Motor neuron (in vitro differentiated cells): Measurements from ENCODE around the gene MRPL11. TPM values are rescaled to one million over a fixed set of nuclear protein-coding genes. Genes with fewer than 3 reads are reported as not detected.
"Not testable (repeated sequence)": the region's sequence is repeated elsewhere in the genome, so short reads cannot be mapped to it uniquely, and the experiment has no call there.

ENCODE experiments used
- ATAC-seq, 8 experiments: fragments of 200-7000 bp; cut with Tn5 transposase; replicated peaks in 6 of 8; 2 replicates each; pipeline ENCODE4 v1.8.0; 2021; ENCODE audit warnings: mild to moderate bottlenecking in 8 of 8, moderate library complexity in 8 of 8
- H3K27ac ChIP-seq, 2 donors: fragments of 250-450 bp; sonication (Bioruptor Pico); 2 replicates each; pipeline ENCODE4 v1.9.0; 2021; ENCODE audit warnings: antibody characterized with exemption in 2 of 2, mild to moderate bottlenecking in 2 of 2, moderate library complexity in 1 of 2
- H3K4me1 ChIP-seq, 2 donors: fragments of 250-450 bp; sonication (Bioruptor Pico); replicated peaks in 1 of 2; 2 replicates each; pipeline ENCODE4 v1.6.1; 2021; ENCODE audit warnings: antibody characterized with exemption in 2 of 2, mild to moderate bottlenecking in 2 of 2, moderate library complexity in 1 of 2
- H3K4me3 ChIP-seq, 5 donors: fragments of 250-450 bp; sonication (Bioruptor Pico); 2 replicates each; pipeline ENCODE4 v1.9.0; 2021; ENCODE audit warnings: antibody characterized with exemption in 5 of 5, mild to moderate bottlenecking in 5 of 5, moderate library complexity in 4 of 5
- WGBS, 10 experiments: fragments of 450-650 bp; shearing (Covaris generic); methylation state at CpG; one replicate each; pipeline ENCODE4 v1.0.0; 2022; 5-methylcytosine and 5-hydroxymethylcytosine counted together
- in situ Hi-C, 9 experiments: fragments of 400-800 bp; cut with MboI; loops; one replicate each; pipeline ENCODE4 v1.15.0; 2021; ENCODE audit warnings: low sequenced_read_pairs in 9 of 9, low pct_unique_long_range_greater_than_20kb in 2 of 9; ENCODE audit not compliant: unreplicated experiment in 9 of 9
- total RNA-seq, 8 experiments: library from RNA; unstranded; fragments of 300-600 nt; gene quantifications; 2 replicates each; pipeline versions ENCODE4 v1.2.3 to v1.2.4, GENCODE V29; 2022

The MRPL11 gene
- total RNA-seq, 8 experiments from 2014 or later: 19.5 to 66.0 (median 25.3) TPM

DNA sequence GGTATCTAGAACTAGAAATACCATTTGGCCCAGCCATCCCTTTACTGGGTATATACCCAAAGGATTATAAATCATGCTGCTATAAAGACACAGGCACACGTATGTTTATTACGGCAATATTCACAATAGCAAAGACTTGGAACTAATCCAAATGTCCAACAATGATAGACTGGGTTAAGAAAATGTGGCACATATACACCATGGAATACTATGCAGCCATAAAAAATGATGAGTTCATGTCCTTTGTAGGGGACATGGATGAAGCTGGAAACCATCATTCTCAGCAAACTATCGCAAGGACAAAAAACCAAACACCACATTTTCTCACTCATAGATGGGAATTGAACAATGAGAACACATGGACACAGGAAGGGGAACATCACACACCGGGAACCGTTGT, 25.5 kb upstream of the MRPL11 start:
- ATAC-seq, in situ Hi-C loops, H3K4me3 ChIP-seq, H3K27ac ChIP-seq: not testable (repeated sequence)
- peaks cover 10 to 13% of the 10 kb centered on the region in 2 donors for H3K4me1 ChIP-seq
- WGBS, 10 experiments: 80 to 100% (median 100%) methylated on average over 1 to 2 of the region's 5 CpGs; no CpG with 5 or more reads in 2 of the 10 experiments

DNA sequence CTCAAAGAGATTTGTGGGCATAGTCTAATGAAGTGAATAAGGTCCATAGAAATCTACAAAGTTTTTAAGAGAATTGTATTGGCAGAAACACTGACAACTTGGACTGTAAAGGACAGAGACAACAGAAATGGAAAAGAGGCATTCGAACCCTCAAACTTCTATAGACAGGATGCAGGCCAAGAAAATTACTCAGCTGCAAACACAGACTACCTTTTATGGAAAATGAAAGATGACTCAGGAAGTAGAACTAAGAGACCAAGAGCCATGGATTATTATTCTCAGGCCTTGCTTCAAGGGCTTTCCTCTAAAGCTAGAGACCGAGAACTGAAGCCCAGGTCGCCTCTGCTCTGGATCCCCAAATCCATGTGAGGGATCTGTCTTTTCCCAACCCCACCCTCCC, 24.3 kb upstream of the MRPL11 start:
- 74 to 100% (median 84%) methylated on average over 1 to 3 of the region's 3 CpGs; no CpG with 5 or more reads in 2 of the 10 experiments for WGBS, 10 experiments
- ATAC-seq: no peak
- no peak overlapping the region for H3K4me3 ChIP-seq
- in situ Hi-C loops: no loop called here
- peaks cover 4 to 5% of the 10 kb centered on the region in 2 donors for H3K4me1 ChIP-seq
- H3K27ac ChIP-seq: no peak overlapping the region

DNA sequence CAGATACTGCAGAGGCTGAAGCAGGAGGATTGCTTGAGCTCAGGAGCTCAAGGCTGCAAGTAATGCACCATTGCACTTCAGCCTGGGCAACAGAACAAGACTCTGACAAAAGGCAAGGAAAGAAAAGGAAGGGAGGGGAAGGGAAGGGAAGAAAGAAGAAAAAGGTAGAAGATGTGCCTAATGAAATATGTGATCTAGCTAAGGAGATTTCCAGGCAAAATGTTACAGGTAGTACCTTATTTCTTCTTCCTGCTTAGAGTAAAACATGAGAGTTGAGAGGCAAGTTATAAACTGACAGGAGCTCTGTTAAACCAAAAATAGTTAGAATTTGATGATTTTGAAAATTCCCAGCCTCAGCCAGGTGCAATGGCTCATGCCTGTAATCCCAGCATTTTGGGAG, 23.4 kb upstream of the MRPL11 start:
- Histone ChIP-seq H3K4me1 (no peaks in the 10 kb centered on the region), H3K27ac (no peak overlapping the region), H3K4me3 (no peak overlapping the region)
- ATAC-seq: no peak
- in situ Hi-C loops: no loop called here

DNA sequence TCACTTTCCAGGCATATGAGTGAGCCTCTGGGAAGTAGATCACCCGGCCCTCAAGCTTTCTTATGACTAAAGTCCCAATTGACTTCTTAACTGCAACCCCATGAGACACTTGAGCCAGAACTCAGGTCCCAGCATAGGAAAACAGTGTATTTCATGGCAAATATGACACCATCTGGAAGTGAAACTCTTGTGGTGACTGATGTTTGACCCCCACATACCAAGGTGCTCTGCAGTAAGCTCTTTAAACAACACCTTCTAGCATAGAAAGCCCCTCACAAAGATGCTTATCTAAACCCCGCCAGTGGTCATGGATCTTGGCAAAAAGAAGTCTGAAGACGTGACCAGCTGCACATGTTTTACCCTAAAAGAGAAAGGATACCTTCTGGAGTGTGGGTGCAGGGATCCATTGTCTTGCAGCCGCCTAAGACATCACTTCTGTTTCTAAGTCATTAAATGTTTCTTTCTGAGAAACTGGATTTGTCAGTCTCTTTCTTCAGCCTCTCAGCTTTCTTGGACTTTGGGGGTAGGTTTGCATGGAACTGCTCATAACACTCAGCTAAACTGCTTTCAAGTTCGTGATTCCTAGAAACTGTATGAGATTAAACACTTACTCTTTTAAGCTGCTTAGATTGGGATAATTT, 20.6 kb upstream of the MRPL11 start:
- ATAC-seq: no peak
- H3K4me1 ChIP-seq: no peaks in the 10 kb centered on the region
- no peak overlapping the region for H3K4me3 ChIP-seq
- in situ Hi-C loops: no loop called here
- H3K27ac ChIP-seq: no peak overlapping the region
- 27 to 83% (median 66%) methylated on average over 1 to 5 of the region's 5 CpGs; no CpG with 5 or more reads in 2 of the 10 experiments for WGBS, 10 experiments

DNA sequence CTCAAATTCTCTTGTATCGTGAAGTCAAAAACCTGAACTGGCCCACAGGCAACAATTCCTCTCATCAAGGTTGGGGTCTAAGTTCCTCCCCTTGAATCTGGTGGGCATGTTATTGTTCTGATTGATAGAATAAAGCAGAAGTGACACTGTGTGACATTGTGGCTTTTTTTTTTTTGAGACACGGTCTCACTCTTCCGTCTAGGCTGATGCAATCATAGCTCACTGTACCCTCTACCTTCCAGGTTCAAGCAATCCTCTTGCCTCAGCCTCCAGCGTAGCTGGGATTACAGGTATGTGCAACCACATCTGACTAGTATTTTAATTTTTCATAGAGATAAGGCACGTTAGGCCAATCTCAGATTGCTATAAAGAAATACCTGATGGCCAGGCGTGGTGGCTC, 19.2 kb upstream of the MRPL11 start:
- WGBS, 10 experiments: 60 to 94% (median 80%) methylated on average over 1 to 6 of the region's 6 CpGs; no CpG with 5 or more reads in 1 of the 10 experiments
- H3K4me1 ChIP-seq: no peaks in the 10 kb centered on the region
- no peak overlapping the region for H3K27ac ChIP-seq
- no peak for ATAC-seq
- no peak overlapping the region for H3K4me3 ChIP-seq
- in situ Hi-C loops: no loop called here

DNA sequence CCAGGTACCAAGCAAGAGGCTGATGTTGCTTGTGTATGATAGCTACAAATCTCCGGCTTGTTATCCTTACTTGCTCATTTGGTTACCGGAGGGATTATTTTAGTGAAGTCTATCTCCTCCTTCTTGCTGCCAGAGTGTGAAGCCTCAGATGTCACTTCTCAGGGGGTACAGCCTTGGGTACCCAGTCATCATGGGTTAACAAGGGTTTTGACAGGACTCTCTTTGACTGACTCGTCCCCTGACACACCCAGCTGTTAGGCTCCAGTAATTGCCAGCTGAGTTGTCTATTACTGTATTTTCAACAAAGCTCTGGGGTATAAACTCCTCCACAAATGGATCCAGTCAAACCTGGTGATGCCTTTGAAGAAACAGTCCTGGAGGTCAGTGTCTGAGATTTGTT, 16.2 kb upstream of the MRPL11 start:
- ATAC-seq: no peak
- WGBS, 10 experiments: 20 to 100% (median 60%) methylated on average over 1 to 2 of the region's 3 CpGs; no CpG with 5 or more reads in 5 of the 10 experiments
- in situ Hi-C loops: no loop called here
- H3K4me1 ChIP-seq: no peaks in the 10 kb centered on the region
- no peak overlapping the region for H3K4me3 ChIP-seq
- no peak overlapping the region for H3K27ac ChIP-seq

DNA sequence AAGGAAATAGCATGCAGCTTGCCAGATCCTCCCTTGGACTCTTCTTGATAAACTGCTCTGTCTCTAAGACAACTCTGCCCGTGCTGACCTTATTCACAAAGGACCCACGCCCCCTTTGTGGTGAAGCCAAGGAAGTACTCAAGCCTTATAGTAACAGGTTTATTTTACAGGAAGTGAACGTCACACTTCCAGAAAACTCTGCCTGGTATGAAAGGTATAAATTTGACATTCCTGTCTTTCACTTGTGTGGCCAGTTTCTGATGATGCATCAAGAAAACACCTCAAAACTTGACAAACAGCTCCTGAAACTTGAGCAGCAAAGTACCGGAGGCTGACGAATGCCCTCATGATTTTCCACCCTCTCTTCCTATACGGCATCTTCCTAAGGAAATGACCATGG, 15.6 kb upstream of the MRPL11 start:
- ATAC-seq: no peak
- H3K4me1 ChIP-seq: no peaks in the 10 kb centered on the region
- H3K4me3 ChIP-seq: no peak overlapping the region
- in situ Hi-C loops: no loop called here
- 17 to 62% (median 30%) methylated on average over 2 to 6 of the region's 6 CpGs; no CpG with 5 or more reads in 1 of the 10 experiments for WGBS, 10 experiments
- no peak overlapping the region for H3K27ac ChIP-seq

DNA sequence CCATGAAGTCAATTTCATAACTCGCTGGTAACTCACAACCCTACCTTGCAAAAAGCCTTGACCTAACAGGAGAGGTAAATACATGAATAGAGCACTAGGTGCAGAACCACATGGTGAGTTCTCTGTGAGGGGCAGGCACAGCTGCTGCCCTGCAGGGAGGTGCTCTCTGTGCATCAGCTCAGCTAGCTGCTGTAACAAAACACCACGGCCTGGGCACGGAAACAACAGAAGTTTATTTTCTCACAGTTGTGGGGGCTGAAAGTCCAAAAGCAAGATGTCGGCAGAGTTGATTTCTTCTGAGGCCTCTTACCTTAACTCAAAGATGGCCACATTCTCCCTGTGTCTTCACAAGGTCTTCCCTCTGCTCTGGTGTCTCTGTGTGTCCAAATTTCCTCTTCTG, 13.0 kb upstream of the MRPL11 start:
- WGBS, 10 experiments: 0 to 88% (median 44%) methylated on average over 1 to 4 of the region's 4 CpGs; no CpG with 5 or more reads in 3 of the 10 experiments
- H3K27ac ChIP-seq: no peak overlapping the region
- ATAC-seq: no peak
- in situ Hi-C loops: no loop called here
- H3K4me3 ChIP-seq: no peak overlapping the region
- H3K4me1 ChIP-seq: peaks cover 0 to 1% of the 10 kb centered on the region in 2 donors

DNA sequence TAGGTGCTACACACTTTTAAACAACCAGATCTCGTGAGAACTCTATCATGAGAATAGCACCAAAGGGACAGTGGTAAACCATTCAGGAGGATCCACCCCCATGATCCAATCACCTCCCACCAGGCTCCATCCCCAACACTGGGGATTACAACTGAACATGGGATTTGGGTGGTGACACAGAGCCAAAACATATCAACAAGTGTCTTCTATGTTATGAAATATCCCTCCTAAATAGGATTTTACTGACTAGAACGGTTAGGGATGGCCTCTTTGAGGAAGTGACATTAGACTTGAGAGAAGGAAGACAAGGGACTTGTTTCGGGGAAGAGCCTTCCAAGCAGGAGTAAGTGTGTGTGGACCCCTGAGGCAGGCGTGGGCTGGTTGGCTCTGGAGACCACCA, 11.9 kb upstream of the MRPL11 start:
- H3K4me3 ChIP-seq: no peak overlapping the region
- ATAC-seq: no peak
- no peak overlapping the region for H3K27ac ChIP-seq
- WGBS, 10 experiments: 11 to 83% (median 46%) methylated on average over 1 to 4 of the region's 4 CpGs
- H3K4me1 ChIP-seq: peaks cover 0 to 4% of the 10 kb centered on the region in 2 donors
- in situ Hi-C loops: no loop called here

DNA sequence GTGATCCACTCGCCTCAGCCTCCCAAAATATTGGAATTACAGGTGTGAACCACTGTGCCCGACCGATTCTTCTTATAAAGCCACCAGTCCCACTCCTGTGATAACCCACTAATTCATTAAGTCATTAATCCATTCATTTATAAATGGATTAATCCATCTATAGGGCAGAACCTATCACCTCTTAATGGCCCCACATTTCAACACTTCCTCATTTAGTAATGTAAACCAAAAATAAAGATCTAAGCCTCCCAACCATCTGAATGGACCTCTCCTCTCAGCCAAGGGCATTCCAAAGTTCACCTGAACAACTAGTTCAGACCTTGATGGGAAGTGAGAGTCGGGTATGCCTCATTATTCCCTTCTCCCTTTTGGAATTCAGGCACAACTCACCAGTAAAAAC, 9.9 kb upstream of the MRPL11 start:
- Histone ChIP-seq H3K4me3 (no peak overlapping the region), H3K27ac (no peak overlapping the region), H3K4me1 (peaks cover 0 to 4% of the 10 kb centered on the region in 2 donors)
- in situ Hi-C loops: no loop called here
- 20 to 100% (median 70%) methylated on average over 1 to 4 of the region's 4 CpGs; no CpG with 5 or more reads in 1 of the 10 experiments for WGBS, 10 experiments
- no peak for ATAC-seq

DNA sequence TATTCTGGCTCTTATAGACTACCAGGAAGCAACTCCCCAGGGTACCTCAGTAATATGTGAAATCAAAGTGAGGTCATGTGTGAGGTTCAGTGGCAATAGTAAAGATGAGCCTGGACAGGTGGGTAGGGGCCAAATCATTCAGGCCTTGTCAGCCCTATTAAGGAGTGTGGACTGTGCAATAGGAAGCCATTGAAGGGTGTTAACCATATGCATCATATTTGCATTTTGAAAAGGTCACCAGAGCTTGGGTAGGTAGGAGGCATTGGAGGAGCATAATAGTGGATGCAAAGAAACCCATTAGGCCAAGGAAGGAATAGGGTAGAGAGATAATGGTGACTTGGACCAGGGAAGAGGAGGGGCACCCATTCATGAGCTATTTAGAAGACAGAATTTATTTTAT, 8.4 kb upstream of the MRPL11 start:
- H3K4me1 ChIP-seq: peaks cover 0 to 4% of the 10 kb centered on the region in 2 donors
- no peak overlapping the region for H3K27ac ChIP-seq
- no peak overlapping the region for H3K4me3 ChIP-seq
- peak in 2 of 8 experiments; percentile 71 to 74 for ATAC-seq
- in situ Hi-C loops: no loop called here

DNA sequence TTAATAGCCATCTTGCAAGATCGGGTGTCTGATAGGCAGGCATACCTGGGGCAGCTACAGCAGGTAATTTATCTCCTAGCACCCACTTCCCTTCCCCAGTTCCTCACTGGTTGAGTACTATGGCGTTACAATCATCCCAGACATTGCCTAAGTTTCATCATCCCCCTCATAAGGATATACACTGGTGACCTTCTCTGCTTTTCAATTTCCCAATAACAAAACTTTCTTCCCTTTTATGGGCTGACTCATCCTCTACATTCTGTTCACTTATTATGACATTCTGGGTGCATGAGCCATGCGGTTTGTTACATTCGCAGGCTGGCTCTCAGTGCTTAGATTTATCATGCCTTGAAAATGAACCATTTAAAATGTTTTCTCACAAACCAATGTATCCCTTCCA, 5.0 kb upstream of the MRPL11 start:
- WGBS, 10 experiments: 0 to 100% (median 75%) methylated on average over 1 to 4 of the region's 4 CpGs
- peaks cover 0 to 4% of the 10 kb centered on the region in 2 donors for H3K4me1 ChIP-seq
- H3K4me3 ChIP-seq: no peak overlapping the region
- H3K27ac ChIP-seq: no peak overlapping the region
- in situ Hi-C loops: no loop called here
- ATAC-seq: peak in 1 of 8 experiments; percentile 5

DNA sequence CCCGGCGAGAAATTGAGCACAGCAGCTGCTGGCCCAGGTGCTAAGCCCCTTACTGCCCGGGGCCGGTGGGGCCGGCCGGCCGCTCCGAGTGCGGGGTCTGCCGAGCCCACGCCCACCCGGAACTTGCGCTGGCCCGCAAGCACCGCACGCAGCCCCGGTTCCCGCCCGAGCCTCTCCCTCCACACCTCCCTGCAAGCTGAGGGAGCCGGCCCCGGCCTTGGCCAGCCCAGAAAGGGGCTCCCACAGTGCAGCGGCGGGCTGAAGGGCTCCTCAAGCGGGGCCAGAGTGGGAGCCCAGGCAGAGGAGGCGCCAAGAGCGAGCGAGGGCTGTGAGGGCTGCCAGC, 2.3 kb upstream of the MRPL11 start:
- H3K27ac ChIP-seq, H3K4me3 ChIP-seq, in situ Hi-C loops, ATAC-seq, H3K4me1 ChIP-seq: not testable (repeated sequence)
- WGBS, 10 experiments: 67 to 98% methylated on average over 3 to 7 of the region's 27 CpGs; no CpG with 5 or more reads in 8 of the 10 experiments
